WTC11 (cell line): ENCODE data around the gene TLR3. TPM values are rescaled to one million over a fixed set of nuclear protein-coding genes. Genes with fewer than 3 reads are reported as not detected.

Experiments
- ATAC-seq: fragments of 200-7000 bp; cut with Tn5 transposase; 2 replicates; pipeline ENCODE4 v1.10.0; 2021; ENCODE audit warnings: mild to moderate bottlenecking, moderate library complexity
- CTCF ChIA-PET: fragments of 300-600 bp; sonication (Branson Sonifier 250); formaldehyde crosslinking; loops from one replicate; lab custom pipeline; 2021; ENCODE audit warnings: antibody characterized with exemption; lab: Charles Lee
- POLR2A ChIA-PET: fragments of 350-600 bp; sonication (Branson Sonifier 250); formaldehyde crosslinking; loops from one replicate; lab custom pipeline; 2021; ENCODE audit warnings: antibody characterized with exemption; lab: Charles Lee
- DNase-seq: peaks from one replicate; pipeline ENCODE4 v3.0.0; 2021; ENCODE audit warnings: low spot score
- H3K27ac Mint-ChIP-seq: 2 replicates; pipeline ENCODE4 v1.8.0; 2021; ENCODE audit warnings: mixed read lengths
- H3K27me3 Mint-ChIP-seq: 2 replicates; pipeline ENCODE4 v1.8.0; 2021; ENCODE audit warnings: low read depth, mild to moderate bottlenecking, moderate library complexity, mixed read lengths
- H3K36me3 Mint-ChIP-seq: 2 replicates; pipeline ENCODE4 v1.8.0; 2021; ENCODE audit warnings: mixed read lengths
- H3K4me1 Mint-ChIP-seq: 2 replicates; pipeline ENCODE4 v1.8.0; 2022; ENCODE audit warnings: mixed read lengths
- H3K4me3 Mint-ChIP-seq: 2 replicates; pipeline ENCODE4 v1.8.0; 2021; ENCODE audit warnings: mild to moderate bottlenecking, moderate library complexity, mixed read lengths
- H3K9me3 Mint-ChIP-seq: 2 replicates; pipeline ENCODE4 v1.8.0; 2021; ENCODE audit warnings: mixed read lengths
- ATF1 ChIP-seq: sonication (generic); formaldehyde crosslinking; IDR thresholded peaks from 2 replicates; pipeline ENCODE4 v1.8.1; 2023; ENCODE audit warnings: mild to moderate bottlenecking, moderate library complexity, missing genetic modification reagents
- CREM ChIP-seq: sonication (generic); formaldehyde crosslinking; IDR thresholded peaks from 2 replicates; pipeline ENCODE4 v1.8.1; 2022; ENCODE audit warnings: mild to moderate bottlenecking, missing genetic modification reagents, moderate library complexity
- EMX1 ChIP-seq: fragments of 250-450 bp; sonication (Bioruptor Pico); IDR thresholded peaks from 2 replicates; pipeline ENCODE4 v1.8.0; 2021; ENCODE audit warnings: mild to moderate bottlenecking
- ETV6 ChIP-seq: sonication (generic); formaldehyde crosslinking; IDR thresholded peaks from 2 replicates; pipeline ENCODE4 v1.8.1; 2022; ENCODE audit warnings: mild to moderate bottlenecking, missing genetic modification reagents
- FOXJ3 ChIP-seq: sonication (generic); formaldehyde crosslinking; IDR thresholded peaks from 2 replicates; pipeline ENCODE4 v1.9.0; 2021; ENCODE audit warnings: missing genetic modification reagents, mild to moderate bottlenecking, borderline replicate concordance
- HMGA2 ChIP-seq: fragments of 250-450 bp; sonication (Bioruptor Pico); IDR thresholded peaks from 2 replicates; pipeline ENCODE4 v1.4.0; 2021; ENCODE audit warnings: mild to moderate bottlenecking, moderate library complexity
- IRF1 ChIP-seq: sonication (generic); formaldehyde crosslinking; IDR thresholded peaks from 2 replicates; pipeline ENCODE4 v1.8.0; 2023; ENCODE audit warnings: missing genetic modification reagents
- KAT7 ChIP-seq: sonication (generic); formaldehyde crosslinking; IDR thresholded peaks from 2 replicates; pipeline ENCODE4 v1.8.1; 2023; ENCODE audit warnings: missing genetic modification reagents, mild to moderate bottlenecking, borderline replicate concordance
- MLX ChIP-seq: sonication (generic); formaldehyde crosslinking; IDR thresholded peaks from 2 replicates; pipeline ENCODE4 v1.8.1; 2023; ENCODE audit warnings: mild to moderate bottlenecking, missing genetic modification reagents, moderate library complexity
- NFE2L1 ChIP-seq: sonication (generic); formaldehyde crosslinking; IDR thresholded peaks from 2 replicates; pipeline ENCODE4 v1.8.1; 2023; ENCODE audit warnings: missing genetic modification reagents
- NFYB ChIP-seq: sonication (generic); formaldehyde crosslinking; conservative IDR thresholded peaks from 2 replicates; pipeline ENCODE4 v1.8.0; 2022; ENCODE audit warnings: low read depth, missing genetic modification reagents
- RELA ChIP-seq: sonication (generic); formaldehyde crosslinking; IDR thresholded peaks from 2 replicates; pipeline ENCODE4 v1.8.1; 2022; ENCODE audit warnings: missing genetic modification reagents, mild to moderate bottlenecking, borderline replicate concordance
- SMAD3 ChIP-seq: sonication (generic); formaldehyde crosslinking; IDR thresholded peaks from 2 replicates; pipeline ENCODE4 v1.8.0; 2022; ENCODE audit warnings: missing genetic modification reagents, mild to moderate bottlenecking, borderline replicate concordance
- SMAD4 ChIP-seq: sonication (generic); formaldehyde crosslinking; IDR thresholded peaks from 2 replicates; pipeline ENCODE4 v1.8.0; 2022; ENCODE audit warnings: mild to moderate bottlenecking, missing genetic modification reagents
- SP1 ChIP-seq: sonication (generic); formaldehyde crosslinking; conservative IDR thresholded peaks from 2 replicates; pipeline ENCODE4 v1.8.1; 2022; ENCODE audit warnings: missing genetic modification reagents
- STAT6 ChIP-seq: sonication (generic); formaldehyde crosslinking; conservative IDR thresholded peaks from 2 replicates; pipeline ENCODE4 v1.8.1; 2023; ENCODE audit warnings: mild to moderate bottlenecking, low read depth, missing genetic modification reagents, moderate library complexity
- TEAD4 ChIP-seq: sonication (generic); formaldehyde crosslinking; IDR thresholded peaks from 2 replicates; pipeline ENCODE4 v1.8.0; 2022; ENCODE audit warnings: mild to moderate bottlenecking, missing genetic modification reagents
- TP53 ChIP-seq: sonication (generic); formaldehyde crosslinking; IDR thresholded peaks from 2 replicates; pipeline ENCODE4 v1.8.1; 2023; ENCODE audit warnings: mild to moderate bottlenecking, missing genetic modification reagents
- USF1 ChIP-seq: sonication (generic); formaldehyde crosslinking; IDR thresholded peaks from 2 replicates; pipeline ENCODE4 v1.8.0; 2022; ENCODE audit warnings: mild to moderate bottlenecking, missing genetic modification reagents
- ZMAT4 ChIP-seq: fragments of 250-450 bp; sonication (Bioruptor Pico); IDR thresholded peaks from 2 replicates; pipeline ENCODE4 v1.9.0; 2021; ENCODE audit warnings: mild to moderate bottlenecking
- ZNF121 ChIP-seq: sonication (generic); formaldehyde crosslinking; IDR thresholded peaks from 2 replicates; pipeline ENCODE4 v1.8.0; 2023; ENCODE audit warnings: missing genetic modification reagents
- ZNF138 ChIP-seq: sonication (generic); formaldehyde crosslinking; conservative IDR thresholded peaks from 2 replicates; pipeline ENCODE4 v1.8.1; 2022; ENCODE audit warnings: mild to moderate bottlenecking, moderate library complexity, missing genetic modification reagents
- ZNF317 ChIP-seq: sonication (generic); formaldehyde crosslinking; IDR thresholded peaks from 2 replicates; pipeline ENCODE4 v1.8.1; 2023; ENCODE audit warnings: low read depth, mild to moderate bottlenecking, moderate library complexity, missing genetic modification reagents, borderline replicate concordance
- ZNF396 ChIP-seq: fragments of 250-450 bp; sonication (Bioruptor Pico); IDR thresholded peaks from 2 replicates; pipeline ENCODE4 v1.8.0; 2021; ENCODE audit warnings: mild to moderate bottlenecking, moderate library complexity, borderline replicate concordance
- ZNF425 ChIP-seq: fragments of 250-450 bp; sonication (Bioruptor Pico); conservative IDR thresholded peaks from 2 replicates; pipeline ENCODE4 v1.9.0; 2021; ENCODE audit warnings: mild to moderate bottlenecking
- ZNF532 ChIP-seq: fragments of 250-450 bp; sonication (Bioruptor Pico); IDR thresholded peaks from 2 replicates; pipeline ENCODE4 v1.9.0; 2021; ENCODE audit warnings: mild to moderate bottlenecking, borderline replicate concordance
- total RNA-seq: library from RNA; stranded (reverse); gene quantifications from 3 replicates; pipeline ENCODE4 v1.2.3, GENCODE V29; 2021

The TLR3 gene
- total RNA-seq, 1 experiment from 2014 or later, result 1.8 TPM

GRCh38 chr4:186104114-186104889, 35.3 kb downstream of the TLR3 start, which contains the start of gene FAM149A:
Gene FAM149A, plus strand, starts transcription at chr4:186104704.
- Mint-ChIP-seq H3K4me3 (peak within 1 kb of the TSS; percentile 80), H3K9me3 (peaks cover 5% of the 10 kb centered on the region), H3K27me3 (peaks cover 42% of the 10 kb centered on the region), H3K27ac (no peak within 1 kb of the TSS), H3K4me1 (peaks cover 40% of the 10 kb centered on the region), H3K36me3 (peaks cover 5% of the 10 kb centered on the region; the same call in 1 of the 2 replicates)
- peak; percentile 68 for DNase-seq
- ChIA-PET CTCF (interaction anchor here (0.6 to 2.3 kb wide), 4 partner anchors 28 to 507 kb away, joined by 3 to 6 read pairs (median 4); no protein-coding TSS in a partner anchor), POLR2A (no interaction called here)
- ATAC-seq, result peak; percentile 62
- TF ChIP-seq EMX1 (no peak), ZNF317 (CRISPR knock-in tag) (no peak), STAT6 (CRISPR knock-in tag) (no peak), ZNF532 (CRISPR knock-in tag) (0 out of 2 replicates have a peak, but pooled peaks have one; percentile 49), ZMAT4 (CRISPR knock-in tag) (no peak), ZNF121 (CRISPR knock-in tag) (no peak), MLX (CRISPR knock-in tag) (no peak), CREM (CRISPR knock-in tag) (peak; percentile 69), NFE2L1 (peak; percentile 64; the same call in 1 of the 2 replicates), TP53 (no peak), ZNF138 (CRISPR knock-in tag) (no peak), RELA (CRISPR knock-in tag) (no peak), SP1 (CRISPR knock-in tag) (peak; percentile 55; the same call in 1 of the 2 replicates), TEAD4 (CRISPR knock-in tag) (no peak), FOXJ3 (CRISPR knock-in tag) (no peak), SMAD4 (CRISPR knock-in tag) (no peak), SMAD3 (CRISPR knock-in tag) (peak; percentile 81; the same call in 1 of the 2 replicates), NFYB (CRISPR knock-in tag) (no peak), ZNF425 (CRISPR knock-in tag) (no peak), USF1 (peak; percentile 58; the same call in 1 of the 2 replicates), IRF1 (peak; percentile 84; the same call in 1 of the 2 replicates), ATF1 (no peak), ETV6 (CRISPR knock-in tag) (peak; percentile 86), ZNF396 (CRISPR knock-in tag) (no peak), HMGA2 (no peak), KAT7 (CRISPR knock-in tag) (0 out of 2 replicates have a peak, but pooled peaks have one; percentile 9)
